Smooth muscle cell (in vitro differentiated cells): ENCODE results near the gene EPHA1. TPM values are rescaled to one million over a fixed set of nuclear protein-coding genes. Genes with fewer than 3 reads are reported as not detected.

Source experiments
- DNase-seq: peaks from one replicate; lab custom pipeline; 2025; ENCODE audit not compliant: unreplicated experiment; lab: John Stamatoyannopoulos, UW
- H2AFZ ChIP-seq: fragments of 200-600 bp; sonication (generic); 2 replicates; pipeline ENCODE4 v1.6.0; 2016; ENCODE audit warnings: antibody characterized with exemption, low read depth, mild to moderate bottlenecking
- H3F3A ChIP-seq: fragments of 200-600 bp; sonication (generic); 2 replicates; pipeline ENCODE4 v1.6.0; 2017; ENCODE audit warnings: antibody characterized with exemption, low read depth
- H3K27ac ChIP-seq: fragments of 200-600 bp; sonication (generic); 2 replicates; pipeline ENCODE4 v1.5.1; 2016; ENCODE audit warnings: low read depth, mild to moderate bottlenecking
- H3K27me3 ChIP-seq: fragments of 200-600 bp; sonication (generic); 2 replicates; pipeline ENCODE4 v1.6.1; 2016; ENCODE audit warnings: low read depth, mild to moderate bottlenecking
- H3K36me3 ChIP-seq: fragments of 200-600 bp; sonication (generic); 2 replicates; pipeline ENCODE4 v1.5.1; 2016; ENCODE audit warnings: low read depth
- H3K4me1 ChIP-seq: fragments of 200-600 bp; sonication (generic); 2 replicates; pipeline ENCODE4 v1.5.1; 2016; ENCODE audit warnings: low read depth
- H3K4me2 ChIP-seq: fragments of 200-600 bp; sonication (generic); 2 replicates; pipeline ENCODE4 v1.6.0; 2016; ENCODE audit warnings: mild to moderate bottlenecking
- H3K4me3 ChIP-seq: fragments of 200-600 bp; sonication (generic); 2 replicates; pipeline ENCODE4 v1.5.1; 2016; ENCODE audit warnings: mild to moderate bottlenecking
- H3K79me2 ChIP-seq: fragments of 200-600 bp; sonication (generic); 2 replicates; pipeline ENCODE4 v1.6.0; 2016; ENCODE audit warnings: low read depth, mild to moderate bottlenecking
- H3K9ac ChIP-seq: fragments of 200-600 bp; sonication (generic); 2 replicates; pipeline ENCODE4 v1.6.0; 2016; ENCODE audit warnings: low read depth
- H3K9me3 ChIP-seq: fragments of 200-600 bp; sonication (generic); replicated peaks from 2 replicates; pipeline ENCODE4 v1.5.1; 2016; ENCODE audit warnings: low read depth
- H4K20me1 ChIP-seq: fragments of 200-600 bp; sonication (generic); 2 replicates; pipeline ENCODE4 v1.6.0; 2016; ENCODE audit warnings: low read depth
- CTCF ChIP-seq: fragments of 200-600 bp; sonication (generic); IDR thresholded peaks from 2 replicates; pipeline ENCODE4 v1.5.1; 2017; ENCODE audit warnings: borderline replicate concordance, mild to moderate bottlenecking, antibody characterized with exemption; ENCODE audit not compliant: insufficient read depth, poor library complexity, severe bottlenecking
- WGBS: methylation state at CpG from one replicate; pipeline ENCODE4 v1.1.7; 2016; ENCODE audit warnings: low lambda C conversion rate; 5-methylcytosine and 5-hydroxymethylcytosine counted together
- polyA plus RNA-seq: library from polyadenylated mRNA; unstranded; fragments of >200 nt; fragmentation: Nextera tagmentation; extraction: Ambion mirVana; gene quantifications from 2 replicates; pipeline ENCODE4 v1.2.1, GENCODE V29; 2016
- total RNA-seq: library from RNA; depleted of rRNA; stranded (reverse); fragments of >200 nt; gene quantifications from 2 replicates; pipeline ENCODE4 v1.2.3, GENCODE V29; 2014

EPHA1 gene
- total and polyA plus RNA-seq, 2 experiments from 2014 or later: 8.7 to 19.1 TPM

DNA sequence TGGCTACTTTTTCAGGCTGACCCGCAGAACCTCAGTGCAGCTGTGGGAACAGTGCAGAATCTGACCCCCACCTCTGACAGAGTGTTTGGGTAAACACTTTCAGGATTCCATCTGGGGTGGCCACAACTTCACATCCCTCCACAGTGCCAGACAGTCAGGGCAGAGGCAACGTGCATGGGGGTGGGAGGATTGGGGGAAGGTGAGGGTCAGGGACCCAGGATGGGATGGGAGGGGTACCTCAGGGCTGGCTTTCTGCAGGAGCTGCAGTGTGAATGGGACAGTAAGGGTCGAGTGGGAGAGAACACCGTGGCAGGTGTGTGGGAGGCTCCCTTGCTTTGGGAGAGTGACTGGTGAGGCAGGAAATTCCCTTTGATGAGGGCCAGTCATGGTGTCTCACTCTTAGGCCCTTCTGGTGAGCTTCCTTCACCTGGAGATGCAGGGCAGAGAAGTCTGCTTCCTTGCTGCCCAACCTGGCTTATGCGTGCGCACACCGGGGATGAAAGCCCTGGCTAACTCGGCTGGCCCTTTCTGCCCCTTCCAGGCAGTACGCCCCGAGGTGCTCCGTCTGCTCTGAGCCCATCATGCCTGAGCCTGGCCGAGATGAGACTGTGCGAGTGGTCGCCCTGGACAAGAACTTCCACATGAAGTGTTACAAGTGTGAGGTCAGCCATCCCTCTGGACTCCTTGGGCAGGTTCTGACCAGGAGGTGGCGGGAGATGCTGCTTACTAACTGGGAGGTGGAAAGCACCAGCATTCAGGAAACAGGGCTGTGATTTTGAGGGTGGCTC is 19.1 kb downstream of the EPHA1 start:
- DNase-seq: no peak
- H3K4me1 ChIP-seq: peaks cover under 1% of the 10 kb centered on the region
- H3K27ac ChIP-seq: no peak overlapping the region
- no peak overlapping the region for H2AFZ ChIP-seq
- no peak overlapping the region for H3K4me2 ChIP-seq
- H3K9me3 ChIP-seq: no peaks in the 10 kb centered on the region
- peaks cover 97% of the 10 kb centered on the region for H4K20me1 ChIP-seq
- no peaks in the 10 kb centered on the region for H3K27me3 ChIP-seq
- no peak for TF ChIP-seq CTCF
- no peaks in the 10 kb centered on the region for H3K36me3 ChIP-seq
- peaks cover 31% of the 10 kb centered on the region for H3K79me2 ChIP-seq
- H3K4me3 ChIP-seq: no peak overlapping the region
- WGBS: 94% methylated on average over 15 of the region's 15 CpGs
- no peak overlapping the region for H3K9ac ChIP-seq
- peaks cover 50% of the 10 kb centered on the region for H3F3A ChIP-seq

GRCh38 chr7:143388491-143389101 is 20.1 kb downstream of the EPHA1 start:
- Histone ChIP-seq H3K4me3 (no peak overlapping the region), H3K27me3 (no peaks in the 10 kb centered on the region), H3K4me1 (peaks cover 10% of the 10 kb centered on the region), H3K4me2 (no peak overlapping the region), H3K79me2 (peaks cover 40% of the 10 kb centered on the region), H3K9ac (no peak overlapping the region), H3K9me3 (no peaks in the 10 kb centered on the region), H3K36me3 (no peaks in the 10 kb centered on the region), H2AFZ (no peak overlapping the region), H3F3A (peaks cover 57% of the 10 kb centered on the region), H4K20me1 (peaks cover 100% of the 10 kb centered on the region), H3K27ac (no peak overlapping the region)
- WGBS: 95% methylated on average over 28 of the region's 28 CpGs
- no peak for TF ChIP-seq CTCF
- DNase-seq: no peak

GRCh38 chr7:143388051-143388450 is 20.6 kb downstream of the EPHA1 start:
- TF ChIP-seq CTCF: no peak
- Histone ChIP-seq H3K79me2 (peaks cover 45% of the 10 kb centered on the region), H4K20me1 (peaks cover 100% of the 10 kb centered on the region), H2AFZ (no peak overlapping the region), H3K4me3 (no peak overlapping the region), H3K9me3 (no peaks in the 10 kb centered on the region), H3F3A (peaks cover 59% of the 10 kb centered on the region), H3K27ac (no peak overlapping the region), H3K4me2 (no peak overlapping the region), H3K36me3 (no peaks in the 10 kb centered on the region), H3K27me3 (no peaks in the 10 kb centered on the region), H3K4me1 (peaks cover 14% of the 10 kb centered on the region), H3K9ac (no peak overlapping the region)
- 95% methylated on average over 10 of the region's 10 CpGs for WGBS
- no peak for DNase-seq
